DMS53 treated with DMSO at 0.1 percent for 48 hours (cell line): ENCODE measurements around the gene FTO.

Source experiments
- DNase-seq: peaks from one replicate; lab custom pipeline; 2025; ENCODE audit not compliant: unreplicated experiment; lab: John Stamatoyannopoulos, UW

FTO gene

DNA sequence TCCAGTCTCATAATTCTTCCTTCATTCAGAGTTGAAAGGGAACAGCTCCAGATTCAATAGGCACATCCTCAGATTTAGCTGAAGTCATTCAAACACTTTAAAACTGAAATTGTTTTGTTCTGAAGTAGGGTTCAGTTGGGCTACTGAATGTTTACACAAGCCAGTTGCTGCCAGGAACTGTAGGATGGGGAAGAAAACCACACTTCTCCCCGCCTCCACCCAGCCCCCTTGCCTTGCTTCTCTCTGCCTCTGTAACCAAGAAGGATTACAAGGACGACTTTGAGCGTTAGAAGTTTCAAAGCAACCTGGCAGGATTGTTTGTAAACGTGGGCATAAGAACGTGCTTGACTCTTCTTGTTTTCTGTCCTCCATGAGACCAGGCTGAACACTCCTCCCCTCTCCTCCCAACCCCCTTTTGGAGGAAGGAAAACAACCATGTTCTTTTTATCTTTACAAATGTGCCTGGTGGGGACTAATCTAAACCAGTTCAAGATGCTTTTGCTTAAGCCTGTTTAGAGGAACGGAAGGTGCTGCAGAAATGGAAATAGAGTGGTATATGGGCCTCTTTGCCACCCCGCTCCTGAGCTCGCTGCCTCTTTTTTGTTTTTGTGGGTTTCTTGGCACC is 287.9 kb downstream of the FTO start:
- no peak for DNase-seq

- DNase-seq = no peak
These were observed 291.4 kb downstream of the FTO start for GRCh38 chr16:53995378-53995777.

DNA sequence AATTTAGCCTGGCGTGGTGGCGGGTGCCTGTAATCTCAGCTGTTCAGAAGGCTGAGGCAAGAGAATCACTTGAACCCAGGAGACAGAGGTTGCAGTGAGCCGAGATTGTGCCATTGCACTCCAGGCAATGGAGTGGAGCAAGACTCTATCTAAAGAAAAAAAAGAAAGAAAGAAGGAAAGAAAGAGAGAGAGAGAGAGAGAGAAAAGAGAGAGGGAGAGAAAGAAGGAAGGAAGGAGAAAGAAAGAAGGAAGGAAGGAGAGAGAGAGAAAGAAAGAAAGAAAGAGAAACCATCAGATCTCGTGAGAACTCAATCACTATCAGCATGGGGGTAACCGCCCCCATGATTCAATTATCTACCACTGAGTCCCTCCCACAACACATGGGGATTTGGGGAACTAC is 293.0 kb downstream of the FTO start:
- DNase-seq = no peak

DNA sequence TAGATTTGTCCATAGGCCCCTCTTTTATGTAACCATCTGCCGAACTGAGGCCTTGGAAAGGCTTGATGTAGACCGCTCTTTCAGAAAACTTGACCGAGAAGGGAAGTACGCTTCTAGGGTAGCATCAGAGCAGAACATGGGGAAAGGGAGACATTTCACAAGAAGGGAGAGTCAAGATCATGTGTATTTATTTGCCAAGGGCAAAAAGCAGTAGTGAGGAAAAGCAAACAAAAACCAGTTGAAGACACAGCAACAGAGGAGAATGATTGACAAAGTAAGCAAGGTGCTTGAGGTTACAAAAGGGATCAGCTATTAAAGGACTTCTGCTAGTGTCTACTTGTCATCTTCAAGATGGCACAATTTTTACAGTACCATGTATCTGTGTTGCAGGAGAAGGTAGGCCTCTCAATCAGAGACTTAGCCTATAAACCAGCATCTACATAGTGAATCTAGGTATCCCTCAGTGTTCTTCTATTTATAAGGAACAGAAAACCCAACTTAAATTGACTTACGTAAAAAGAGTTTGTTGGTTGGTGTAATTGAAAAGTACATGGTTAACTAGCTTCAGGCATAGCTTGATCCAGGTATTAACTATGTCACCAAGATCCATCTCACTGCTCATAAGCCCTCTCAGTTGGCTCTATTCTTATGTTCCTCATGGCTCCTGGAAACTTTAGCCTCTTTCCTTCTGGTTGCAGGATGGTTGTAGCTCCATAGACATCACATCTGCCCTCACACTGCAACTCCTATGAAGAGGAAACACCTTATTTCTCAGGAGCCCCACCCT is 294.3 kb downstream of the FTO start:
- no peak for DNase-seq

DNA sequence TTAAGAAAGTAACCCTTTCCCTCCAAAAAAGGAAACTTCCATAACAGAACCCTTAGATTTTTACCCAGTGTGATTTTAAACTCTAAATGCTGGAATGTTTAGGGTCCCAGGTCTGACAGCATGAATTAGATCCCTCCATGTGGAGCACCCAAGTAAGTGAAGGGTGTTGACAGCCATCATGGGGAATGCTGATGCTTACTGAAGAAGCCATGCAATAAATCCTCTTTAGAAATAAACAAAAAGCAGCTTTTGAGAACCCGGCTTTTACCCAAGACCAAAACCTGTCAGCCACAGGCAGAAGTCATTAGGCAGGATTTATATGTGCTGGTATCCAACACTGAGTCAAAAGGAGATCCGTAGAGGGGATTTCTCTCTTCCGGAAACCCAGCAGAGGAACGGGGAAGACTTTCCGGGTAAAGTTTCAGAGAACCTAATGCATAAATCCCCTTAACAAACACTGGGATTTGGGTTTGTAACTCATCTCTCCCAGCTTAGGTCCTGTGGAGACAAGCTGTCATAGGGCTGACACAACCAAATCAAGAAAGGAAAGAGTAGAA is 295.1 kb downstream of the FTO start:
- DNase-seq = no peak

DNA sequence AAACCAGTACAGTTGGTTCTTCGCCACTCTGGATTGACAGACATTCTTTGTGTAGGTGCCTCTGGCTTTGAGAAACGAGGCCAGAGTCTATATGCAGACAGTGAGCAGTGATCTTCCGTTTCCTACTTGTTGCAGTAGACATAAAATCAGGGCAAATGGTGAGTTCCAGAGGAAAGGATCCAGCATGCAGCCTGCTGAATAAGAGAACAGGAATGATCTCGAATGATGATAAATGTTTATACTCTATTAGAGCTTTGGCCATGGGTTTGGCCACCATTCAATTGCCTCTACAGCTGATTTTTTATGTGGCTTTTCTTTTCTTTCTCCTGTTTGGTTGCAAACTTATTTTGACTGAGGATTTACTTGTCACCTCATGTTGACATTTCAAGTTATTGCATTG is 295.9 kb downstream of the FTO start:
- no peak for DNase-seq

DNA sequence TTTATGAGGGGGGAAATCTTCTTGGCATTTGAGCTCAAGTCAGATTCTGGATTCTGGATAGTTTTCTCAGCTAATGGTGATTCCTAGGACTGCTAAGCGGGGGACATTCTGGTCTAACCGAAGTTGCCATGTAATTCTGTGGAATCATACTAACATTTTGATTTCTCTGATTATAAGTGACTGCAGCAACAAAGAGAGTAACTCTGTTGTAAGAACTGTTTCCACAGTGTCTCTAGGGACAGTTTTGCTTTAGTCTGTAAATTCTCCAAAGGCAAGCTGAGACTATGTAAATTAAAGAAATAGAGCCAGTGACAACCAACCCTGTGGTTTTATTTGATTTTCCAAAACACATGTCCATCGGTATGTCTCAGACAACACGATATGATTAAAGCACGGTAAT is 296.4 kb downstream of the FTO start:
- no peak for DNase-seq

DNA sequence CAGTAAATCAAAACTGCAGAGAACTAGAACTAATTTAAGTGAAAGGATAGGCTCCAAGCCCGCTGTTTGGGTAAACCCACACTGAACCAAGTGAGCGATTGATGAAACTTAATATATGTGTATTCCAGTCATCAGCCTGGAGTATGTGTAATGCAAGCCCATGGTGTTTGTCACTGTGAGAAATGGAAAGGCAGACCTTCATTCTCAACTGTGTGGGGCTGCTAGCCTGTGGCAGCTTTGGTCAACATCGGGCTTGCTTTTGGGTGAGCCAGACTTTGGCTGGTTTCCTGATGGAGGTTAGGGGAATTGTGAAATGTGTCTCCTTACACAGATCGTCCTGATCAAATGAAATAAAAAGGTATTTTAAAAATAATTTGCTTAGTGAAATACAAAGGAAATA is 302.7 kb downstream of the FTO start:
- no peak for DNase-seq

- no peak for DNase-seq
These were observed 303.5 kb downstream of the FTO start for GRCh38 chr16:54007504-54007903.

DNA sequence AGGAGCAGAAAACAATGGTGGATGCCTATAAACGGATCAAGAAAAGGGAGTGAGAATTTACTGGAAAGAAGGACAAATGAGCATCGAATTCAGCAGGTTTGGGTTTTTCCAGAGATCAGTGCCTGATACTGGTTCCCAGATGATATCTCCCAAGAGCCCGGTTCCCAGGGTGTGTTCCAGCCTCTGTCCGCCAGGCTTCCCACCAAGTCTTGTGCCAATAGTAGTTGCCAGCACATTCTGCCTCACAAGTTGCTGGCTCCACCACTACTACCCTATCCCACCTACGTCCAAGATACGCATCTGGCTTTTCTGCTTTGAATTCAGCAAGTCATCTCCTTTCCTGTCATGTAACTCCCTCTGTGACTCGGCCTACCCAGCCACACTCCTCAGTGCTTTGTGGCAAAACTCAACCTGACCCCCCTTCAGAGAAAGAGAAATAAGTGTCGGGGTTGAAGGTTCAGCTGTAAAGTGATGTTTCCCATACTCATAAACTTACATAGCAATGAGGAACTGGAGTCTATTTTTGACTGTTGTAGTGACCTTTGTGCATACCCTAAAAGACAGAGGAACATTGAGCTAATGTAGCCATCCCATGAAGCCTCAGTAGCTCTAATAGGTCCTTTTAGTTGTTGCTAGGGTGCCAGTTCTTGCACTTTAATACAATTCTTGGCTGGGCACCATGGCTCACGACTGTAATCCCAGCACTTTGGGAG is 305.7 kb downstream of the FTO start:
- no peak for DNase-seq

DNA sequence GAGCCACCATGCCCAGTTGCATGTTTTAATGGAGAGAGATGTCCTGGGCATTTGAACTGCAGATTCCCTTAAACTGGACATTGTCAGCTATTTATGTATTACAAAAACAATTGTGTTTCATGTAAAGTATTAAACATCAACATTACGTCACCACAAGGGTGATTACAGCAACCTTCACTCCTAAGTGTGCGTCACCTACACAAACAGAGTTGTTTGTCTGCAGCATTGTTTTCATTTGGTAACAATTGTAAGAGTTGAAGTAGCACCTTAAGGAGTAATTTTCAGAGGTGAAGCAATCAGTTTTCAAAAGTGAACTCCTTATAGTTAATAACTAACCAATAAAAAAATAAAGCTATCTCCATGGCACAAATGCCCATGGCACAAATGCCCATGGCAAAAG is 311.2 kb downstream of the FTO start:
- no peak for DNase-seq

GRCh38 chr16:54022362-54022761 is 318.4 kb downstream of the FTO start:
- no peak for DNase-seq

DNA sequence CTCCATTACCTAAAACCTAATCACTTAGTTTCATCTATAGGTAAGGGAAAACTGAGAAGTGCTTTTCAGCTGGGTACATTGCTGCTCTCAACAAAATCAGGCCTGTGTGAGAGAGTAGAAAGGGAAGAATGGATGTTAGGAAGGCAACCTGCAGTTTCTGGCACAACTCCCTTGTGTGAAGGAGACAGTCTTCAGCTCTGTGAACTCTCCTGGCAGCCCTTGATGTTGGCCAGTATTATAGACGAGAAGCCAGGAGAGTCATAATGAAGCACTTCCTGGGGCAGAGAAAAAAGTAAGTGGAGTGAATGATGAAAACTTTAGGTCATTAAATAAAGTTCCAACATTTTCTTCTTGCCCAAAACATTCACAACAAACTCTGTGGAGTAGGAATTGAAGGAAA is 322.5 kb downstream of the FTO start:
- DNase-seq = no peak

DNA sequence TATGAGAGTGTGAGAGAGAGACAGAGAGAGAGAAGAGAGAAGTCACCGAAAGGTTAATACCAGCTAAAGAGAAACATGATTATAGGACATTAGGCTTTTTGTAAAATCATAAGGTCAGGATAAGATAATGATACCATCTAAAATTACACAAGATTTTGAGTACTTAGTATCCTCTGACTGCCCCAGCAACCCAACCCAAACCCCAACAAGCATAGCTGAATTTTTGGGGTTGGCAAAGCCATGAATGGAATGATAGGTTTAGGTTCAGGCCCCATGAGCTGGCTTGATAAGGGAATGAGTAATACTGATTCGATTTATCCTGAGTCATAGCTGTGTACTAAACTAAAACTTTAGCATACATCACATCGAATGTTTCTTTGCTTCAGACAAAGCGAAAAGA is 323.1 kb downstream of the FTO start:
- no peak for DNase-seq

DNA sequence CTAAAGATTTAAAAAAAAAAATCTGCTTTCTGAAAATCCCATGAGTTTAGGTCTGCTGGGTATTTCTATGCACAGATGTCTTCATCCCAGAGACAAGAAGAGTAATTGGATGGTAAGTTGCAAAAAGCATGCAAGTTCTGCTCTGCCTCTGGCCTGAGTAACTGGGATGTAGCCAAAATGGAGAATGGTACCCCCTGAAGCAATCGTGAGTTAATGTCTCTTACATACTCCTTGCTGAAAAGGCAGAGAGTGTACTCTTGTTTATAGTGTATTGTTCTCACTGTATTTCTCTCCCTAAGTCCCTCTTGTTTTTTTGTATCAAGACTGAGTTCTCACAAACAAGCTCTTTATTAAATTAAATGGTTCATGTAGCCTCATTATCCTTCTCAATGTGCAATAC is 323.6 kb downstream of the FTO start:
- DNase-seq = no peak

DNA sequence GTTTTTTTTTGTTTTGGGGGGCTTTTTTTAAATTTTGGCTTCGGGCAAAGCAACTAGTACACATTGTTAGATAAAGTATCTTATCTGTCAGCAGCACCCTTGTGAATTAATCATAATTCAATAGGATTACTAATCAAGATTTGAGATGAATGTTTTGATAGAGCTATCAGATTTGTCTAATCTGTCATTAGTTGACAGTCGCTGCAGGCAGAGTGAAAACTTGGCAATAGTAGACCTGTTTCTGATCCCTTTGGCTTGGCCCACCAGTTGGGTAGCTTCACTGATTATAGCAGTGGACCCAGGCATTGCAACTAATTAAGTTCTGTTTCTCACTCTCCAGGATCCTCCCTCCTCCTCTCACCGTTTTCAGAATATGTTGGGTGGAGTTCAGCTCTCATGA is 324.0 kb downstream of the FTO start:
- DNase-seq = no peak

- peak; percentile 88 for DNase-seq
These were observed 326.5 kb downstream of the FTO start for GRCh38 chr16:54030451-54030850.

DNA sequence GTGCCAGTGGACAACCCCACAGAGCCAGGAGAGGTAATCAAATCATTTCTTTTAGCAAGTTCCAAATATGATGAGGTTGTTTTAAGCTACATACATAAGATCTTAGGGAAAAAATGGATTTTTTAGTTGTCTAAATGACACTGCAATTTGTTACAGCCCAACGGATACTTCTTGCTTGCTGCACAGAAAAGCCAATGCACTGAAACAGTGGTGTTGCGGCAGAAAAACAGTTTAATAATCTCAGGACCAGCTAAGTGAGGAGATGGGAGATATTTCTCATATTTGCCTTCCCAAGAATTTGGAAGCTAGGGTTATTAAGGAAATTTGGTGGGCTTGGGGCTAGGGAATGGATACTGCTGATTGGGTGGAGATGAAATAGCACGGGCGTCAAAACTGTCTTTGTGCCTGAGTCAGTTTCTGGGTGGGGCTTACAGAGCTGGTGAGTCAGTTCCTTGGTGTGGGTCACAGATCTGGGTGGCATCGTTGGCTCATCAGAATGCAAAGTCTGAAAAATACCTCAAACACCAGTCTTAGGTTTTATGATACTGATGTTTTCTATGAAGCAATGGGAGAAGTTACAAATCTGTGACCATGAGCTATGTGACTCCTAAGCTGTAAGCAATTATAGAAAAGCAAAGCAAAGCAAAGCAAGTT is 327.3 kb downstream of the FTO start:
- DNase-seq = no peak

GRCh38 chr16:54033747-54034146 is 329.8 kb downstream of the FTO start:
- DNase-seq = no peak

DNA sequence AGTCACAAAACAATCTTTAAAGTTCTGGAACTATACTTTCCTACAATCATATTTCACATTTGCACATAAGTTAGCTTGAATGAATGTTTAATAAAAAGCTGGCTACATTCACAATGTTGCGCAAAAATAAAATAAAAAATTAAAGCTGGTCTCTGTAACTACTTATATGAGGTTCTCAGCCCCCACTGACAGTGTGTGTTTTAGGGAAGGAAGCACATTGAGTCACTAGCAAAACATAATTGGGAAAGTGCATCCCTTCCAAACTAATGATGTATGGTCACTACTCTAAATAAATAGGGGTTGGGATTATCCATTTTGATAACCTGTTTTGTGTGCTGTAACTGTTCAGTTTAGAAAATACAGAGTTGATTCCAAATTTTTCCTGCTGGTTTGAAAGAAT is 330.7 kb downstream of the FTO start:
- DNase-seq = no peak

- DNase-seq = no peak
These were observed 336.5 kb downstream of the FTO start for GRCh38 chr16:54040480-54040879.
